ENCODE data around the gene RAB11FIP5.

The RAB11FIP5 gene

GRCh38 chr2:73031095-73031678 lies 81.6 kb downstream of the RAB11FIP5 start:
- ATAC-seq, result no peak

GRCh38 chr2:73028841-73029240 lies 83.9 kb downstream of the RAB11FIP5 start:
- no peak for ATAC-seq

GRCh38 chr2:73027340-73027739 lies 85.4 kb downstream of the RAB11FIP5 start:
- ATAC-seq, result no peak

- no peak for ATAC-seq
Measured at GRCh38 chr2:73023497-73023896, 89.3 kb downstream of the RAB11FIP5 start.

Data from activated CD4-positive, CD25-positive, alpha-beta regulatory T cell treated with anti-CD3 and anti-CD28 coated beads, Interleukin-2, amount 50 U/mL, for 24 hours (primary cell).